22Rv1 (cell line): Measurements from ENCODE around the gene ITPR1.
"Not testable (repeated sequence)": the region's sequence is repeated elsewhere in the genome, so short reads cannot be mapped to it uniquely, and the experiment has no call there.

Experiments
- ZFX ChIP-seq: fragments of 450-650 bp; IDR thresholded peaks from 2 replicates; pipeline ENCODE4 v1.6.1; 2017; ENCODE audit warnings: antibody characterized with exemption, borderline replicate concordance
- TF ChIP-seq, protein P1 (sequence below): fragments of 450-650 bp; IDR thresholded peaks from 2 replicates; pipeline ENCODE4 v1.5.1; 2017; ENCODE audit warnings: mild to moderate bottlenecking

DNA sequence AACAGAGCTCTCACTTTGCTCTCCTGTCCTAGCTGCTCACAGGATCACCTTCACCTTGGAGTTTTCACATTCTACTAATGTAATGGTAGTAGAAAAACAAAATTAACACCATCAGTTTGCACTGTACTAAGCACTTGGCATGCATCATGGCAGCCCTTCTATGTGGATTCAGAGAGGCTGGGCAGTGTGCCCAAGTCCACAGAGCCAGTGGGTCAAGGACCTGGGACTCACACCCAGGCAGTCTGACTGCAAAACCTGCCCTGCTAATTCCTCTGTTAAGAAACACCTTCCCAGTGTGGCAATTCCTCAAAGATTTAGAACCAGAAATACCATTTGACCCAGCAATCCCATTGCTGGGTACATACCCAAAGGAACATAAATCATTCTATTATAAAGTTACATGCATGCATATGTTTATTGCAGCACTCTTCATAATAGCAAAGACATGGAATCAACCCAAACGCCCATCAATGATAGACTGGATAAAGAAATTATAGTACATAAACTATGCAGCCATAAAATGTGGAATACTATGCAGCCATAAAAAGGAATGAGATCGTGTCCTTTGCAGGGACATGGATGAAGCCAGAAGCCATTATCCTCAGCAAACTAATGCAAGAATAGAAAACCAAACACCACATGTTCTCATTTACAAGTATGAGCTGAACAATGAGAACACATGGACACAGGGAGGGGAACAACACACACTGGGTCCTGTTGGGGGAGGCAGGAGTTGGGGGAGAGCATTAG, 269.5 kb downstream of the ITPR1 start:
- TF ChIP-seq, protein P1, sequence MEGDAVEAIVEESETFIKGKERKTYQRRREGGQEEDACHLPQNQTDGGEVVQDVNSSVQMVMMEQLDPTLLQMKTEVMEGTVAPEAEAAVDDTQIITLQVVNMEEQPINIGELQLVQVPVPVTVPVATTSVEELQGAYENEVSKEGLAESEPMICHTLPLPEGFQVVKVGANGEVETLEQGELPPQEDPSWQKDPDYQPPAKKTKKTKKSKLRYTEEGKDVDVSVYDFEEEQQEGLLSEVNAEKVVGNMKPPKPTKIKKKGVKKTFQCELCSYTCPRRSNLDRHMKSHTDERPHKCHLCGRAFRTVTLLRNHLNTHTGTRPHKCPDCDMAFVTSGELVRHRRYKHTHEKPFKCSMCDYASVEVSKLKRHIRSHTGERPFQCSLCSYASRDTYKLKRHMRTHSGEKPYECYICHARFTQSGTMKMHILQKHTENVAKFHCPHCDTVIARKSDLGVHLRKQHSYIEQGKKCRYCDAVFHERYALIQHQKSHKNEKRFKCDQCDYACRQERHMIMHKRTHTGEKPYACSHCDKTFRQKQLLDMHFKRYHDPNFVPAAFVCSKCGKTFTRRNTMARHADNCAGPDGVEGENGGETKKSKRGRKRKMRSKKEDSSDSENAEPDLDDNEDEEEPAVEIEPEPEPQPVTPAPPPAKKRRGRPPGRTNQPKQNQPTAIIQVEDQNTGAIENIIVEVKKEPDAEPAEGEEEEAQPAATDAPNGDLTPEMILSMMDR = not testable (repeated sequence)
- not testable (repeated sequence) for TF ChIP-seq ZFX
